AG10803 (cell line): ENCODE data around the gene STEAP3.

Source experiments
- DNase-seq: peaks from one replicate; pipeline ENCODE4 v3.0.0; 2010; ENCODE audit warnings: low read depth
- H3K4me3 ChIP-seq: 2 replicates; pipeline ENCODE4 v1.5.1; 2011; ENCODE audit warnings: mild to moderate bottlenecking, low read length, control low read depth
- CTCF ChIP-seq: conservative IDR thresholded peaks from 2 replicates; pipeline ENCODE4 v1.5.1; 2011; ENCODE audit warnings: mild to moderate bottlenecking, low read length, control low read depth, inconsistent platforms

The STEAP3 gene

GRCh38 chr2:119230219-119231185 lies 6.9 kb downstream of the STEAP3 start:
- TF ChIP-seq CTCF: no peak
- H3K4me3 ChIP-seq: peak overlapping the region; percentile 33
- peak; percentile 73 for DNase-seq

- H3K4me3 ChIP-seq: no peak overlapping the region
- peak; percentile 31 for DNase-seq
- TF ChIP-seq CTCF: no peak
Observed at GRCh38 chr2:119231975-119232665, 8.5 kb downstream of the STEAP3 start.

- no peak overlapping the region for H3K4me3 ChIP-seq
- TF ChIP-seq CTCF: no peak
- no peak for DNase-seq
Observed at GRCh38 chr2:119232666-119232993, 9.0 kb downstream of the STEAP3 start.

GRCh38 chr2:119233326-119234020 lies 9.8 kb downstream of the STEAP3 start:
- peak; percentile 52 for DNase-seq

GRCh38 chr2:119234021-119235019 lies 10.7 kb downstream of the STEAP3 start:
- H3K4me3 ChIP-seq: no peak overlapping the region
- TF ChIP-seq CTCF: peak; percentile 45
- DNase-seq: no peak

More at GRCh38 chr2:119233326-119234020, 9.8 kb downstream of the STEAP3 start:
- no peak overlapping the region for H3K4me3 ChIP-seq
- no peak for TF ChIP-seq CTCF

GRCh38 chr2:119236796-119237195 lies 13.2 kb downstream of the STEAP3 start:
- DNase-seq: no peak
- no peak overlapping the region for H3K4me3 ChIP-seq
- TF ChIP-seq CTCF: no peak
